Tibial nerve (tissue), 4 donors: ENCODE data around the gene ACKR2. TPM values are rescaled to one million over a fixed set of nuclear protein-coding genes. Genes with fewer than 3 reads are reported as not detected.

ENCODE experiments used
- DNase-seq, 2 donors: peaks; one replicate each; pipeline ENCODE4 v3.0.0-alpha.2; 2019; ENCODE audit warnings: low spot score in 2 of 2
- H3K27ac ChIP-seq, 4 donors: fragments of 200-600 bp; sonication (generic) in 3 of 4; one replicate each; pipeline ENCODE4 v1.5.1; 2017 to 2019; ENCODE audit warnings: mild to moderate bottlenecking in 1 of 4
- H3K27me3 ChIP-seq, 2 donors: fragments of 200-600 bp; sonication (generic) in 1 of 2; one replicate each; pipeline versions ENCODE4 v1.5.1 to v1.6.0; 2017 to 2019
- H3K36me3 ChIP-seq, 3 donors: fragments of 200-600 bp; sonication (generic); one replicate each; pipeline ENCODE4 v1.5.1; 2018 to 2019
- H3K4me1 ChIP-seq, 4 donors: fragments of 200-600 bp; sonication (generic) in 3 of 4; one replicate each; pipeline ENCODE4 v1.5.1; 2017 to 2019
- H3K4me3 ChIP-seq, 4 donors: fragments of 200-600 bp; sonication (generic) in 3 of 4; one replicate each; pipeline ENCODE4 v1.5.1; 2017 to 2019; ENCODE audit warnings: mild to moderate bottlenecking in 1 of 4, moderate library complexity in 1 of 4
- H3K9me3 ChIP-seq, 4 donors: fragments of 200-600 bp; sonication (generic) in 3 of 4; one replicate each; pipeline ENCODE4 v1.5.1; 2017 to 2019
- EP300 ChIP-seq, 2 donors: sonication (generic); formaldehyde crosslinking; IDR thresholded peaks; one replicate each; pipeline ENCODE4 v1.6.1; 2017; ENCODE audit warnings: antibody characterized with exemption in 2 of 2, mild to moderate bottlenecking in 1 of 2
- POLR2A ChIP-seq, 2 donors: fragments of 450-650 bp; IDR thresholded peaks; one replicate each; pipeline ENCODE4 v1.6.1; 2017; ENCODE audit warnings: antibody characterized with exemption in 2 of 2, mild to moderate bottlenecking in 2 of 2, moderate library complexity in 2 of 2
- WGBS, 2 donors: methylation state at CpG; one replicate each; pipeline ENCODE4 v1.1.5; 2018; 5-methylcytosine and 5-hydroxymethylcytosine counted together
- total RNA-seq, 4 donors: library from RNA; depleted of rRNA; stranded (reverse); fragments of >200 nt; gene quantifications; one replicate each; pipeline ENCODE4 v1.1.0, GENCODE V29; 2016
- TF ChIP-seq, protein P1 (sequence below), 5 experiments: fragments of 200-600 bp in 3 of 5; fragments of 450-650 bp in 2 of 5; sonication (generic) in 3 of 5; IDR thresholded peaks; one replicate each; pipeline ENCODE4 v1.5.1; 2016 to 2019; ENCODE audit warnings: antibody characterized with exemption in 5 of 5, mild to moderate bottlenecking in 3 of 5, moderate library complexity in 2 of 5

ACKR2 gene
- total RNA-seq, 4 donors from 2014 or later, result 25.2 to 59.0 (median 38.6) TPM

DNA sequence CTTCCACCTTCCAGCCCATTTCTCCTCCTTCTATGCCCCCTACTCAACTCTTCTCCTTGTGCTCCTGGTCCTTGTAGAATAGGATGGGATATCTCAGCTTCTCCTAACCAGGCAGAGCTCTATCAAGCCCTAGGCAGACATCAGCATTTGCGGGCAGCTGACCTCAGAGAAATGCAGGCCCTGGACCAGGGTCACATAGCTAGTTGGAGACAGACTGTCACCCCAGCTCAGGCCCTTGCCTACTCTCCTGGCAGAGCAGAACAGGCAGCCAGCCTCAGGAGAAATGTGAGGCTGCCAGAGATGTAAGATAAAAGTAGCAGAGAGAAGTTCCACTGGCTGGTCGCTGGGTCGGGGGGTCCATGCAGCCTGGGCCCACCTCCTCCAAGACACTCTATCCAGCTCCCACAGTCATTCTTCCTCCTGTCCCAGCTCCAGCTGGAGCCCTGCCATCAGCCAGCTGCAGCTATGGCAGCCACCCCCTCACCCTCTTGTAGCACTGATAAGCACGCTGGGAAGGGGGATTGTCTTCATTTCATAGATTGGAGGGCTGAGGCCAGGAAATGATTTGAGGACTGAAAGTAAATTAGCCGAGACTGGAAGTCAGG lies 62.4 kb downstream of the ACKR2 start:
- no peaks in the 10 kb centered on the region for H3K36me3 ChIP-seq
- 33 to 42% methylated on average over 5 of the region's 5 CpGs for WGBS, 2 donors
- no peak for DNase-seq
- no peaks in the 10 kb centered on the region for H3K27me3 ChIP-seq
- H3K4me1 ChIP-seq, result peaks cover 0 to 21% (median 0%) of the 10 kb centered on the region in 4 donors
- peak overlapping the region in 2 of 4 donors; percentile 72 to 78 for H3K27ac ChIP-seq
- no peaks in the 10 kb centered on the region for H3K9me3 ChIP-seq
- TF ChIP-seq, protein P1, sequence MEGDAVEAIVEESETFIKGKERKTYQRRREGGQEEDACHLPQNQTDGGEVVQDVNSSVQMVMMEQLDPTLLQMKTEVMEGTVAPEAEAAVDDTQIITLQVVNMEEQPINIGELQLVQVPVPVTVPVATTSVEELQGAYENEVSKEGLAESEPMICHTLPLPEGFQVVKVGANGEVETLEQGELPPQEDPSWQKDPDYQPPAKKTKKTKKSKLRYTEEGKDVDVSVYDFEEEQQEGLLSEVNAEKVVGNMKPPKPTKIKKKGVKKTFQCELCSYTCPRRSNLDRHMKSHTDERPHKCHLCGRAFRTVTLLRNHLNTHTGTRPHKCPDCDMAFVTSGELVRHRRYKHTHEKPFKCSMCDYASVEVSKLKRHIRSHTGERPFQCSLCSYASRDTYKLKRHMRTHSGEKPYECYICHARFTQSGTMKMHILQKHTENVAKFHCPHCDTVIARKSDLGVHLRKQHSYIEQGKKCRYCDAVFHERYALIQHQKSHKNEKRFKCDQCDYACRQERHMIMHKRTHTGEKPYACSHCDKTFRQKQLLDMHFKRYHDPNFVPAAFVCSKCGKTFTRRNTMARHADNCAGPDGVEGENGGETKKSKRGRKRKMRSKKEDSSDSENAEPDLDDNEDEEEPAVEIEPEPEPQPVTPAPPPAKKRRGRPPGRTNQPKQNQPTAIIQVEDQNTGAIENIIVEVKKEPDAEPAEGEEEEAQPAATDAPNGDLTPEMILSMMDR (IDR thresholded peaks at IDR 0.05), result no peak
- no peak for TF ChIP-seq EP300 (IDR thresholded peaks at IDR 0.05)
- TF ChIP-seq POLR2A (IDR thresholded peaks at IDR 0.05), result no peak
- no peak overlapping the region for H3K4me3 ChIP-seq

DNA sequence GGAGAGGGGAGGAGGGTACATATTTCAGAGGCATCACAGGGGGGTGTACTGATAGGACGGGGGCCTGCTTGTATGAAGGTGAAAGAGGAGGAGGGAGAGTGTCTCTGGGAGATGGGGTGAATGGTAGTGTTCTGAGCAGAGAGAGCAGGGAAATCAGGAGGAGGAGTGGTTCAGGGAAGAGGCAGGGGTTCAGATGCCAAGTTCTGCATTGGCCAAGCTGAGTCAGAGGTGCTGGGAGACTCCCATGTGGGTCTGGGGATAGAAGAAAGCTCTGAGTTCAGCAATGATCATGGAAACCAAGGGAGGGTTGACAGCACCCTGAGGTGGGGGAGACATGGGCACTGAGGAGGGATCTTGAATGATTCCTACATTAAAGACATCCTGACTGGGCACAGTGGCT lies 63.5 kb downstream of the ACKR2 start:
- TF ChIP-seq, protein P1 (IDR thresholded peaks at IDR 0.05), result no peak
- TF ChIP-seq EP300 (IDR thresholded peaks at IDR 0.05) (no peak), POLR2A (IDR thresholded peaks at IDR 0.05) (no peak)
- Histone ChIP-seq H3K27me3 (no peaks in the 10 kb centered on the region), H3K27ac (peak overlapping the region in 2 of 4 donors; percentile 72 to 78), H3K4me3 (peak overlapping the region in 1 of 4 donors; percentile 17), H3K4me1 (peaks cover 0 to 21% (median 0%) of the 10 kb centered on the region in 4 donors), H3K36me3 (no peaks in the 10 kb centered on the region), H3K9me3 (no peaks in the 10 kb centered on the region)
- DNase-seq, result no peak
- WGBS, 2 donors, result 66 to 78% methylated on average over 1 of the region's 1 CpG

DNA sequence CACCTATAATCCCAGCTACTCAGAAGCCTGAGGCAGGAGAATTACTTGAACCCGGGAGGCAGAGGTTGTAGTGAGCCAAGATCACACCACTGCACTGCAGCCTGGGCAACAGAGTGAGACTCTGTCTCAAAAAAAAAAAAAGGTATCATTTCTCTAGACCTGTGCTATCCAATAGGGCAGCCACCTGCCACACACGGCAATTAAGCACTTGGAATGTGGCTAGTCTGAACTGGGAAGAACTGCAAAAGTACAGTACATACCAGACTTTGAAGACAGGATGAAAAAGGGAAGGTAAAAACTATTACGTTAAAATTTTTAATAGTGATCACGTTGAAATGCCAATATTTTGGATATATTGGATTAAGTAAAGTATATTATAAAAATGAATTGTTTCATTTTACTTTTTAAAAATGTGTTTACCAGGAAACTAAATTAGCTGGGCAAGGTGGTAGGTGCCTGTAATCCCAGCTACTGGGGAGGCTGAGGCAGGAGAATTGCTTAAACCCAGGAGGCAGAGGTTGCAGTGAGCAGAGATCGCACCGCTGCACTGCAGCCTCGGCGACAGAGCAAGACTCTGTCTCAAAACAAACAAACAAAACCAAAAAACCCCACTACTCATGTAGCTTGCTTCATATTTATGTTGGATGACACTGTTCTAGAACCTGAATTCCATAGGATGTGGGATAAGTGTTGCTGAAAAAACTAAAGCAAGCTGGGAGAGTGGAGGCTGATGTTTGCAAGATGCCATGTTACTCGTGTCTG lies 64.2 kb downstream of the ACKR2 start:
- H3K4me1 ChIP-seq, result peaks cover 0 to 21% (median 0%) of the 10 kb centered on the region in 4 donors
- 76% methylated on average over 9 of the region's 9 CpGs for whole genome bisulfite sequencing, 2 donors
- TF ChIP-seq, protein P1 (IDR thresholded peaks at IDR 0.05), result no peak
- no peak for TF ChIP-seq POLR2A (IDR thresholded peaks at IDR 0.05)
- TF ChIP-seq EP300 (IDR thresholded peaks at IDR 0.05), result no peak
- H3K9me3 ChIP-seq, result no peaks in the 10 kb centered on the region
- H3K27me3 ChIP-seq, result no peaks in the 10 kb centered on the region
- peak overlapping the region in 2 of 4 donors; percentile 60 to 72 for H3K27ac ChIP-seq
- no peak for DNase-seq
- H3K4me3 ChIP-seq, result peak overlapping the region in 1 of 4 donors; percentile 17
- H3K36me3 ChIP-seq, result no peaks in the 10 kb centered on the region

DNA sequence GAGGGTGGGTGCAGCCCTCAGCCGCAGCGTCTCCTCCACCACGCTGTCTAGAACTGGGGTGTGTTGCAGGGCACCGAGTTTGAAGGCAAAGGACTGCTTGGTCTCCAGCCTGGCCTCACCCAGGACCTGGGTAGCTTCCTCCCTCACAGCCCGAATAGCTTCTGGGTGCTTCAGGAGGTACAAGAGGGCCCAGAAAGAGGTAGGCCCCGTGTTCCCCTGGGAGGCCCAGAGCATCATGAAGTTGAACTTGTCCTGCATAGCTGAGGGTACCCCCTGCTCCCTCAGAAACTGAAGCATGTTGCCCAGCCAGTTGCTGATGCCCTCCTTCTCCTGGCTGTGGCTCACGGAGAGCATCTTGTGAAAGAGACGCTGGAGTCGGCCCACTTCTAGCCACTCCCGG lies 65.5 kb downstream of the ACKR2 start:
- Histone ChIP-seq H3K36me3 (no peaks in the 10 kb centered on the region), H3K4me1 (peaks cover 0 to 20% (median 0%) of the 10 kb centered on the region in 4 donors), H3K4me3 (no peak overlapping the region), H3K27me3 (no peaks in the 10 kb centered on the region), H3K27ac (no peak overlapping the region), H3K9me3 (no peaks in the 10 kb centered on the region)
- DNase-seq, result no peak
- TF ChIP-seq EP300 (IDR thresholded peaks at IDR 0.05) (no peak), POLR2A (IDR thresholded peaks at IDR 0.05) (no peak)
- TF ChIP-seq, protein P1 (IDR thresholded peaks at IDR 0.05), result no peak
- WGBS, 2 donors, result 83 to 92% methylated on average over 9 to 10 of the region's 10 CpGs
